Panc1 (cell line): ENCODE results near the gene IDUA.
"Not testable (repeated sequence)": the region's sequence is repeated elsewhere in the genome, so short reads cannot be mapped to it uniquely, and the experiment has no call there.

Experiments
- POLR2AphosphoS5 ChIP-seq: IDR thresholded peaks from 2 replicates; pipeline ENCODE4 v1.6.1; 2012; ENCODE audit warnings: mild to moderate bottlenecking, low read depth, low read length, moderate library complexity
- SIN3A ChIP-seq: IDR thresholded peaks from 2 replicates; pipeline ENCODE4 v1.6.1; 2012; ENCODE audit warnings: low read depth, mild to moderate bottlenecking, low read length, moderate library complexity, borderline replicate concordance; ENCODE audit not compliant: insufficient read depth
- TF ChIP-seq, protein P1 (sequence below), 2 experiments: IDR thresholded peaks; 2 replicates each; pipeline ENCODE4 v1.6.1; 2011 to 2012; ENCODE audit warnings: low read depth in 2 of 2, control low read depth in 1 of 2, low read length in 1 of 2, mild to moderate bottlenecking in 1 of 2, moderate library complexity in 1 of 2; ENCODE audit not compliant: insufficient read depth in 1 of 2
- TF ChIP-seq, protein P2 (sequence below): fragments of 450-650 bp; IDR thresholded peaks from 2 replicates; pipeline ENCODE4 v1.5.1; 2017; ENCODE audit warnings: mild to moderate bottlenecking

DNA sequence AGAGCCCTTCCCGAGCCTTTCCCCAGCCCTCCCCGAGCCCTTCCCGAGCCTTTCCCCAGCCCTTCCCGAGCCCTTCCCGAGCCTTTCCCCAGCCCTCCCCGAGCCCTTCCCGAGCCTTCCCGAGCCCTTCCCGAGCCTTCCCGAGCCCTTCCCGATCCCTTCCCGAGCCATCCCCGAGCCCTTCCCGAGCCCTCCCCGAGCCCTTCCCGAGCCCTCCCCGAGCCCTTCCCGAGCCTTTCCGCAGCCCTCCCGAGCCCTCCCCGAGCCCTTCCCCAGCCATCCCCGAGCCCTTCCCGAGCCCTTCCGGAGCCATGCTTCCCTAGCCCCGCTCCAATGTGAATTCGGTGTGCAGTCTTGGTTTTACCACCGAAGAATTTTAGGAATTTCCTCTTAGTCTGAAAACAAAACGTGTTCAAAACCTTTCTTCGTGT, 59.8 kb downstream of the IDUA start:
- TF ChIP-seq, protein P1, sequence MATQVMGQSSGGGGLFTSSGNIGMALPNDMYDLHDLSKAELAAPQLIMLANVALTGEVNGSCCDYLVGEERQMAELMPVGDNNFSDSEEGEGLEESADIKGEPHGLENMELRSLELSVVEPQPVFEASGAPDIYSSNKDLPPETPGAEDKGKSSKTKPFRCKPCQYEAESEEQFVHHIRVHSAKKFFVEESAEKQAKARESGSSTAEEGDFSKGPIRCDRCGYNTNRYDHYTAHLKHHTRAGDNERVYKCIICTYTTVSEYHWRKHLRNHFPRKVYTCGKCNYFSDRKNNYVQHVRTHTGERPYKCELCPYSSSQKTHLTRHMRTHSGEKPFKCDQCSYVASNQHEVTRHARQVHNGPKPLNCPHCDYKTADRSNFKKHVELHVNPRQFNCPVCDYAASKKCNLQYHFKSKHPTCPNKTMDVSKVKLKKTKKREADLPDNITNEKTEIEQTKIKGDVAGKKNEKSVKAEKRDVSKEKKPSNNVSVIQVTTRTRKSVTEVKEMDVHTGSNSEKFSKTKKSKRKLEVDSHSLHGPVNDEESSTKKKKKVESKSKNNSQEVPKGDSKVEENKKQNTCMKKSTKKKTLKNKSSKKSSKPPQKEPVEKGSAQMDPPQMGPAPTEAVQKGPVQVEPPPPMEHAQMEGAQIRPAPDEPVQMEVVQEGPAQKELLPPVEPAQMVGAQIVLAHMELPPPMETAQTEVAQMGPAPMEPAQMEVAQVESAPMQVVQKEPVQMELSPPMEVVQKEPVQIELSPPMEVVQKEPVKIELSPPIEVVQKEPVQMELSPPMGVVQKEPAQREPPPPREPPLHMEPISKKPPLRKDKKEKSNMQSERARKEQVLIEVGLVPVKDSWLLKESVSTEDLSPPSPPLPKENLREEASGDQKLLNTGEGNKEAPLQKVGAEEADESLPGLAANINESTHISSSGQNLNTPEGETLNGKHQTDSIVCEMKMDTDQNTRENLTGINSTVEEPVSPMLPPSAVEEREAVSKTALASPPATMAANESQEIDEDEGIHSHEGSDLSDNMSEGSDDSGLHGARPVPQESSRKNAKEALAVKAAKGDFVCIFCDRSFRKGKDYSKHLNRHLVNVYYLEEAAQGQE (IDR thresholded peaks at IDR 0.05; ENCODE audit: insufficient read depth in 1 of 2, low read depth in 2 of 2, low read length in 1 of 2), result not testable (repeated sequence)
- TF ChIP-seq, protein P2, sequence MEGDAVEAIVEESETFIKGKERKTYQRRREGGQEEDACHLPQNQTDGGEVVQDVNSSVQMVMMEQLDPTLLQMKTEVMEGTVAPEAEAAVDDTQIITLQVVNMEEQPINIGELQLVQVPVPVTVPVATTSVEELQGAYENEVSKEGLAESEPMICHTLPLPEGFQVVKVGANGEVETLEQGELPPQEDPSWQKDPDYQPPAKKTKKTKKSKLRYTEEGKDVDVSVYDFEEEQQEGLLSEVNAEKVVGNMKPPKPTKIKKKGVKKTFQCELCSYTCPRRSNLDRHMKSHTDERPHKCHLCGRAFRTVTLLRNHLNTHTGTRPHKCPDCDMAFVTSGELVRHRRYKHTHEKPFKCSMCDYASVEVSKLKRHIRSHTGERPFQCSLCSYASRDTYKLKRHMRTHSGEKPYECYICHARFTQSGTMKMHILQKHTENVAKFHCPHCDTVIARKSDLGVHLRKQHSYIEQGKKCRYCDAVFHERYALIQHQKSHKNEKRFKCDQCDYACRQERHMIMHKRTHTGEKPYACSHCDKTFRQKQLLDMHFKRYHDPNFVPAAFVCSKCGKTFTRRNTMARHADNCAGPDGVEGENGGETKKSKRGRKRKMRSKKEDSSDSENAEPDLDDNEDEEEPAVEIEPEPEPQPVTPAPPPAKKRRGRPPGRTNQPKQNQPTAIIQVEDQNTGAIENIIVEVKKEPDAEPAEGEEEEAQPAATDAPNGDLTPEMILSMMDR, result not testable (repeated sequence)
- TF ChIP-seq SIN3A, POLR2AphosphoS5: not testable (repeated sequence)
